B cell (primary cell): ENCODE data around the gene ABCA13. TPM values are rescaled to one million over a fixed set of nuclear protein-coding genes. Genes with fewer than 3 reads are reported as not detected.

Experiments
- ATAC-seq: fragments of 200-7000 bp; cut with Tn5 transposase; one replicate; pipeline ENCODE4 v1.10.0; 2021; ENCODE audit warnings: low read depth, mild to moderate bottlenecking, moderate number of reproducible peaks, moderate library complexity
- CTCF ChIA-PET: fragments of 350-600 bp; sonication (Branson Sonifier 250); formaldehyde crosslinking; loops from one replicate; lab custom pipeline; 2021; ENCODE audit warnings: antibody characterized with exemption, inconsistent platforms; lab: Charles Lee
- POLR2A ChIA-PET: fragments of 350-600 bp; sonication (Branson Sonifier 250); formaldehyde crosslinking; loops from one replicate; lab custom pipeline; 2021; ENCODE audit warnings: antibody characterized with exemption; lab: Charles Lee
- DNase-seq: peaks from one replicate; pipeline ENCODE4 v3.0.0; 2013
- H2AFZ ChIP-seq: 2 replicates; pipeline ENCODE4 v1.6.1; 2012; ENCODE audit warnings: mild to moderate bottlenecking, low read depth, low read length; ENCODE audit not compliant: insufficient read depth, poor library complexity, severe bottlenecking
- H3K27ac ChIP-seq, 2 donors: 1 replicate in 1 of 2; 2 replicates in 1 of 2; pipeline ENCODE4 v1.5.1; 2012 to 2013; ENCODE audit warnings: low read length in 2 of 2, mild to moderate bottlenecking in 2 of 2, moderate library complexity in 1 of 2
- H3K27me3 ChIP-seq, 4 experiments: fragments of 200-600 bp in 1 of 4; sonication (generic) in 1 of 4; replicated peaks in 1 of 4; 1 replicate in 2 of 4; 2 replicates in 2 of 4; pipeline versions ENCODE4 v1.6.1 to v1.7.0; 2013 to 2016; ENCODE audit warnings: low read length in 3 of 4, mild to moderate bottlenecking in 2 of 4, mixed read lengths in 1 of 4, moderate library complexity in 1 of 4; ENCODE audit not compliant: insufficient read depth in 4 of 4, control insufficient read depth in 3 of 4; ENCODE audit errors: control extremely low read depth in 1 of 4
- H3K36me3 ChIP-seq, 2 experiments: replicated peaks in 1 of 2; 1 replicate in 1 of 2; 2 replicates in 1 of 2; pipeline versions ENCODE4 v1.6.1 to v1.7.1; 2013; ENCODE audit warnings: low read length in 1 of 2; ENCODE audit not compliant: insufficient read depth in 2 of 2, control insufficient read depth in 1 of 2; ENCODE audit errors: control extremely low read depth in 1 of 2, extremely low read depth in 1 of 2
- H3K4me1 ChIP-seq, 2 donors: fragments of 200-600 bp in 1 of 2; sonication (generic) in 1 of 2; 1 replicate in 1 of 2; 2 replicates in 1 of 2; pipeline versions ENCODE4 v1.5.1 to v1.6.1; 2013 to 2017; ENCODE audit warnings: low read length in 2 of 2; ENCODE audit not compliant: control insufficient read depth in 2 of 2, insufficient read depth in 2 of 2
- H3K4me2 ChIP-seq: replicated peaks from 2 replicates; pipeline ENCODE3; 2012; ENCODE audit warnings: mild to moderate bottlenecking, low read depth, low read length; ENCODE audit not compliant: poor library complexity, severe bottlenecking
- H3K4me3 ChIP-seq, 5 experiments: fragments of 200-600 bp in 1 of 5; sonication (generic) in 1 of 5; 1 replicate in 3 of 5; 2 replicates in 2 of 5; pipeline versions ENCODE4 v1.5.1 to v1.7.0; 2011 to 2016; ENCODE audit warnings: low read length in 4 of 5, mild to moderate bottlenecking in 4 of 5, low read depth in 2 of 5, control low read depth in 1 of 5, moderate library complexity in 1 of 5; ENCODE audit not compliant: insufficient read depth in 1 of 5; ENCODE audit errors: control extremely low read depth in 1 of 5, extremely low read depth in 1 of 5
- H3K79me2 ChIP-seq: fragments of 200-600 bp; sonication (generic); one replicate; pipeline ENCODE4 v1.6.0; 2016; ENCODE audit warnings: low read length; ENCODE audit not compliant: control insufficient read depth, insufficient read depth
- H3K9ac ChIP-seq: fragments of 200-600 bp; sonication (generic); 2 replicates; pipeline ENCODE4 v1.6.1; 2017; ENCODE audit warnings: mild to moderate bottlenecking, low read length, moderate library complexity
- H3K9me3 ChIP-seq, 3 donors: one replicate each; pipeline versions ENCODE4 v1.6.1 to v1.7.1; 2013; ENCODE audit warnings: low read length in 2 of 3; ENCODE audit not compliant: control insufficient read depth in 2 of 3, insufficient read depth in 1 of 3; ENCODE audit errors: control extremely low read depth in 1 of 3
- H4K20me1 ChIP-seq: 2 replicates; pipeline ENCODE4 v1.6.0; 2012; ENCODE audit warnings: mild to moderate bottlenecking, low read length; ENCODE audit not compliant: insufficient read depth, control insufficient read depth, poor library complexity, severe bottlenecking
- H3K27ac Mint-ChIP-seq: one replicate; pipeline ENCODE4 v1.8.0; 2021; ENCODE audit warnings: mixed read lengths
- H3K27me3 Mint-ChIP-seq: one replicate; pipeline ENCODE4 v1.8.0; 2021; ENCODE audit warnings: mixed read lengths
- H3K4me1 Mint-ChIP-seq: one replicate; pipeline ENCODE4 v1.8.0; 2021; ENCODE audit warnings: mixed read lengths
- H3K4me3 Mint-ChIP-seq: one replicate; pipeline ENCODE4 v1.8.0; 2021; ENCODE audit warnings: mixed read lengths
- H3K9me3 Mint-ChIP-seq: one replicate; pipeline ENCODE4 v1.8.0; 2022; ENCODE audit warnings: mixed read lengths; ENCODE audit not compliant: insufficient read depth
- EZH2 ChIP-seq: IDR thresholded peaks from 2 replicates; pipeline ENCODE4 v1.6.1; 2012; ENCODE audit warnings: borderline replicate concordance, low read depth, mild to moderate bottlenecking, moderate library complexity, low read length; ENCODE audit not compliant: insufficient read depth, poor library complexity, severe bottlenecking
- WGBS: methylation state at CpG from one replicate; pipeline ENCODE4 v1.1.5; 2013; ENCODE audit warnings: missing lambda C conversion rate; ENCODE audit not compliant: insufficient coverage; 5-methylcytosine and 5-hydroxymethylcytosine counted together
- intact Hi-C: fragments of 100-400 bp; cut with micrococcal nuclease; formaldehyde crosslinking; loops from one replicate; pipeline ENCODE4 v1.10.0; 2022
- polyA plus RNA-seq: library from polyadenylated mRNA; depleted of rRNA; stranded (reverse); fragments of >200 nt; gene quantifications from 2 replicates; pipeline ENCODE4 v1.2.3, GENCODE V29; 2012
- total RNA-seq, 2 donors: library from RNA; stranded (reverse); fragments of 120-200 nt in 1 of 2; gene quantifications; 1 replicate in 1 of 2; 2 replicates in 1 of 2; pipeline versions ENCODE4 v1.2.3 to v1.2.4, GENCODE V29; 2013 to 2022
- TF ChIP-seq, protein P1 (sequence below): fragments of 200-600 bp; IDR thresholded peaks from one replicate; pipeline ENCODE4 v1.8.0; 2022; ENCODE audit warnings: antibody characterized with exemption, mild to moderate bottlenecking

The ABCA13 gene
- total and polyA plus RNA-seq, 2 donors (not counting 1 experiment from before 2014, with no cell fraction given): not detected

DNA sequence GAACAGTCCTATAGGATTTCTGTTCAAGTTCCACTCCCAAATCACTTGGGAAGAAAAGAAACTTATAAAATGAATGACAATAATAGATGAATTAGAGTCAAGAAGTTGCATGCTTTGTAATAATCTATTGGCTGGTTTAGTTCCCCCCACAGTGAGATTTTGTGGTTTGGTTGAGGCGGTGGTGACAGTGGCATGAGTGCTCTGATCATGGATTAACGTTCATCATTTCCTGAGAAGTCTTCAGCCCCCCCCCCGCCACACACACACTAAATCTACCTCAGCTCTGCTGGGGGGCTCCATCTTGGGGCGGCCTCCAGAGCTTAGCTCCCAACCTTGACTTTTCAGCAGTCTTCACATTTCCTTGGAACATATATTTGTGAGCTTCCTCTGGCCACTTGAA, 121.7 kb downstream of the ABCA13 start:
- Mint-ChIP-seq H3K4me1 (no peaks in the 10 kb centered on the region), H3K27ac (no peak overlapping the region), H3K27me3 (no peaks in the 10 kb centered on the region), H3K9me3 (no peaks in the 10 kb centered on the region), H3K4me3 (no peak overlapping the region)
- Histone ChIP-seq H3K4me3 (no peak overlapping the region), H3K4me2 (no peak overlapping the region), H4K20me1 (no peaks in the 10 kb centered on the region), H3K4me1 (no peaks in the 10 kb centered on the region), H3K27ac (no peak overlapping the region), H3K36me3 (no peaks in the 10 kb centered on the region), H3K79me2 (no peaks in the 10 kb centered on the region), H2AFZ (no peak overlapping the region), H3K9ac (no peak overlapping the region), H3K27me3 (no peaks in the 10 kb centered on the region), H3K9me3 (no peaks in the 10 kb centered on the region)
- intact Hi-C loops: no loop called here
- no peak for DNase-seq
- ChIA-PET CTCF (no interaction called here), POLR2A (no interaction called here)
- TF ChIP-seq, protein P1, sequence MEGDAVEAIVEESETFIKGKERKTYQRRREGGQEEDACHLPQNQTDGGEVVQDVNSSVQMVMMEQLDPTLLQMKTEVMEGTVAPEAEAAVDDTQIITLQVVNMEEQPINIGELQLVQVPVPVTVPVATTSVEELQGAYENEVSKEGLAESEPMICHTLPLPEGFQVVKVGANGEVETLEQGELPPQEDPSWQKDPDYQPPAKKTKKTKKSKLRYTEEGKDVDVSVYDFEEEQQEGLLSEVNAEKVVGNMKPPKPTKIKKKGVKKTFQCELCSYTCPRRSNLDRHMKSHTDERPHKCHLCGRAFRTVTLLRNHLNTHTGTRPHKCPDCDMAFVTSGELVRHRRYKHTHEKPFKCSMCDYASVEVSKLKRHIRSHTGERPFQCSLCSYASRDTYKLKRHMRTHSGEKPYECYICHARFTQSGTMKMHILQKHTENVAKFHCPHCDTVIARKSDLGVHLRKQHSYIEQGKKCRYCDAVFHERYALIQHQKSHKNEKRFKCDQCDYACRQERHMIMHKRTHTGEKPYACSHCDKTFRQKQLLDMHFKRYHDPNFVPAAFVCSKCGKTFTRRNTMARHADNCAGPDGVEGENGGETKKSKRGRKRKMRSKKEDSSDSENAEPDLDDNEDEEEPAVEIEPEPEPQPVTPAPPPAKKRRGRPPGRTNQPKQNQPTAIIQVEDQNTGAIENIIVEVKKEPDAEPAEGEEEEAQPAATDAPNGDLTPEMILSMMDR: no peak
- TF ChIP-seq EZH2: no peak
- no peak for ATAC-seq
- 50% methylated on average over 1 of the region's 4 CpGs for WGBS

DNA sequence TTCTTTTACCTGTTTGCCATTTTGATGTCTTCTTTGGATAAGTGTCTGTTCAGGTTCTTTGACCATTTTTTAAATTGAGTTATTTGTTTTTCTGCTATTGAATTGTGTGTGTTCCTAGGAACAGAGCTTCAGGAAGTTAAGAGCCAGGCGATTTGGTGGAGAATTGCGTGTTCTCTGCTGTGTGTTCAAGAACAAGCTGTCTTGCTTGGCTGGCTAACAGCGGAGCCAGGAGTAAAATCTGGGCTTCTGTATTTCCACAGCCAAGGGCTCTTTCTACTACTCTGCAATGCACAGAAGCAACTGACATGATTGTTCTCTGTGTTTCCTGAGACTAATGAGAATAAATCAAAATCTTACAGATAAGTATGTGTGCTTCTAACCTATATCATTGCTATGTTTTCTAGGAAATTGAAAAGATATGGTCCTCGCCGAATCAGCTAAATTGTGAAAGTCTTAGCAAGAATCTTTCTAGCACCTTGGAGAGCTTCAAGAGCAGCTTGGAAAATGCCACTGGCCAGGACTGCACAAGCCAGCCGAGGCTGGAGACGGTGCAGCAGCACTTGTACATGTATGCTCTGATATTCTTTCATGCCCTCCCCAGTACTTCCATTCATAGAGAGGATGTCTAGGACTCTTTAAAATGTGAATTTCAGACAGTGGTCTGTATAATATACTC, 124.2 kb downstream of the ABCA13 start:
- no peaks in the 10 kb centered on the region for H3K4me1 ChIP-seq
- no peaks in the 10 kb centered on the region for H3K27me3 Mint-ChIP-seq
- TF ChIP-seq, protein P1: no peak
- TF ChIP-seq EZH2: no peak
- no peak for ATAC-seq
- H3K9ac ChIP-seq: no peak overlapping the region
- no peak overlapping the region for H3K27ac Mint-ChIP-seq
- H2AFZ ChIP-seq: no peak overlapping the region
- no peaks in the 10 kb centered on the region for H3K79me2 ChIP-seq
- H4K20me1 ChIP-seq: no peaks in the 10 kb centered on the region
- 98% methylated on average over 4 of the region's 7 CpGs for WGBS
- no peak for DNase-seq
- H3K27ac ChIP-seq: no peak overlapping the region
- no peak overlapping the region for H3K4me3 Mint-ChIP-seq
- ChIA-PET POLR2A (no interaction called here), CTCF (no interaction called here)
- no peaks in the 10 kb centered on the region for H3K4me1 Mint-ChIP-seq
- H3K36me3 ChIP-seq: no peaks in the 10 kb centered on the region
- no peaks in the 10 kb centered on the region for H3K9me3 Mint-ChIP-seq
- H3K27me3 ChIP-seq: no peaks in the 10 kb centered on the region
- H3K4me3 ChIP-seq: no peak overlapping the region
- H3K9me3 ChIP-seq: no peaks in the 10 kb centered on the region
- intact Hi-C loops: no loop called here
- no peak overlapping the region for H3K4me2 ChIP-seq
